GM18519 (cell line): ENCODE results near the gene FLYWCH2.
"Not testable (repeated sequence)": the region's sequence is repeated elsewhere in the genome, so short reads cannot be mapped to it uniquely, and the experiment has no call there.

Source experiments
- ATAC-seq: cut with Tn5 transposase; IDR thresholded peaks from one replicate; pipeline ENCODE4 v1.9.1; 2021; ENCODE audit warnings: mild to moderate bottlenecking, moderate library complexity; ENCODE audit not compliant: unreplicated experiment, low FRiP score

The FLYWCH2 gene

DNA sequence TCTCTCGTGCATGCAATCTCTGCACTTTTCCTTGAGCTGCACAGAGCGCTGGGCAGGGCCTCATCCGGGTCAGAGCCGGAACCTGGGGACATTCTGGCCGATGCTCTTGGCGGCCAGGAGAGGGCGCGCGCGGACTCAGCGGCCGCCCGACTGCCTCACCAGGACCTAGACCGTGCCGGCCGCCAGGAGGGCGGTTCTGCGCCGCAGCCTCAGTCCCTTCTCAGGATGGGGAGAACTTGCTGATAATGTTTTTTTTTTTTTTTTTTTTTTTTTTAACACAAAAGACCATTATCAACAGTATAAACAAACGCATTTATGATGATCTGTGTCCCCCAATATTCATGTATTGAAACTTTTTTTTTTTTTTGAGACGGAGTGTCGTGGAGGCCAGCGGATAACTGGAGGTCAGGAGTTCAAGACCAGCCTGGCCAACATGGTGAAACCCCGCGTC, 8.1 kb upstream of the FLYWCH2 start:
- peak; percentile 56 for ATAC-seq

DNA sequence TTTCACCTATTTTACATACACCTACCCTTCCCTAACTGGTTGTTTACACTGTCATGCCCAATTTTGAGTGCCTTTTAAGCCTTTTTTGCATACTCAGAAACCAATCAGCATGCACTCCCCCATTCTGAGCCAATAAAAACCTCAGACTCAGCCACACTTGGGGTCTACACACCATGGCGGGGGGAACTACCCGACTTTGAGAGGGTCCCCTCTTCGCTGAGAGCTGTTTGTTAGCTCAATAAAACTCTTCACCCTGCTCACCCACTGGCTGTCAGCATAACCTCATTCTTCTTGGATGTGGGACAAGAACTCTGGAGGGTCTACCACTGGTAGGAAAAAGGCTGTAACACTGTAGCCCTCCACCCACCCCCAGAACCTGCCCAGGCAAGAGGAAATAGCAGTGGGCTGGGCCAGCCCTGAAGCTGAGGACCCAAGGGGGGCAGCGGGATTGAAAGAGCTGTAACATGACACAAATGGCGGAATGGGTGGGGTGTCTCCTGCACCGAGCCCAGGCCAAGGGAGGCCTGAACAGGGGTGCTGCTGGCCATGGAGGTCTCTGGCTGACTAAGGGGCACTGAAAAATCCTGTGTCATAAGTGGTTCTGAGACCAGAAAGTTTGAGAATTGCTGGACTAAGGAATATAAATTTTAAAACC, 3.0 kb upstream of the FLYWCH2 start:
- no peak for ATAC-seq

DNA sequence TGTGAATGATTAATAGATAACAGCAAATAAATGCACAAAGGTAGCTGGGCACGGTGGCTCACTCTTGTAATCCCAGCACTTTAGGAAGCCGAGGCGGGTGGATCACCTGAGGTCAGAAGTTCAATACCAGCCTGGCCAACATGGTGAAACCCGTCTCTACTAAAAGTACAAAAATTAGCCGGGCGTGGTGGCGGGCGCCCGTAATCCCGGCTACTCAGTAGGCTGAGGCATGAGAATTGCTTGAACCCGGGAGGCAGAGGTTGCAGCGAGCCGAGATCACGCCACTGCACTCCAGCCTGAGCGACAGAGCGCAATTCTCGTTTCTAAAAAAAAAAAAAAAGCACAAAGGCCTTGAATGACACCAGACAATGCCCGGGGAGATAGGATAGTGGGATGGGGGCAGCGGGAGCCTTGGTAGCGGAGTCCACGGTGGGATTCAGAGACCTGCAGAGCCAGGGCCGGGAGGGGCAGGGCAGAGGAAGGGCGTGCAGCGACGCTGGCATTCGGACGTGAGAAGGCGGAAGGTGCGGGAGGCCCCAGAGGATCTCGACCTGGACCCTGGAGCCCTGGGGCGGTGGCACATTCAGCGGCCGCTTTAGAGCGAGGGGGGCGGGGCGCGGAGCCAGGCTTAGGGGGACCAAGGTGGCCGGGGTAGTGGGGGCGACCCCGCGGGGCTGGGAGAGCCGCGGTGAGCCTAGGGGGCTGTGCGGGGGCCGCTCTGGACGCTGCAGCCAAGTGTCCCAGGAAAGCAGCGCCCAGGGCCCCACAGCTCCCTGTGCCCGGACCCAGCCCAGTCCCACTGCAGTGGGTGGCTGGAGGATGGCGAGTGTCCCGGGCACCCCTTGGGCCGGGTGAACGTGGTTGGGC, 999 bp upstream of the FLYWCH2 start:
- no peak for ATAC-seq

DNA sequence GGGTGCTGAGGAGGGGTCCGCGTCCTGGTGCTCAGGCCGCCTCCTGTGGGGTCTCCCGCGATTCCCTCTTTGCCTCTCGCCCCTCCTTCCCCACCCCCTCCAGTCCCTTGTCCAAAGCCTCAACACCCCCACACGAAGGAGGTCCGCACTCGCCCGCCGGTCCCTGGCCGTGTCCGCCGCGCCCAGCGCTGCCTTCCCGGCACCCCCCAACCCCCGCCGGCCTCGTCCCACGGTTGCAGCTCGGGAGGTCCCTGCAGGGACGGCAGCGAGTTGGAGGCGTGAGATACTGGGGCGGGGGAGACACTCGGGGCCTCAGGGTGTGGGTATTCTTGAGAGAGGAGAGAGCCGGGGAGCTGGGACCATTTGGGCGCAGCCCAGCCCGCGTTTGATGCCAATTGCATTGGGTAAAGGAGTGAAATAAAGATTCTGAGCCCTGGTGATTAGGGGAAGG, 468 bp downstream of the FLYWCH2 start:
- no peak for ATAC-seq

GRCh38 chr16:2884041-2884451, 1.0 kb downstream of the FLYWCH2 start:
- ATAC-seq: no peak

- no peak for ATAC-seq
Observed at GRCh38 chr16:2894231-2894630, 11.2 kb downstream of the FLYWCH2 start.

- ATAC-seq: no peak
Observed at GRCh38 chr16:2895813-2896212, 12.8 kb downstream of the FLYWCH2 start.

DNA sequence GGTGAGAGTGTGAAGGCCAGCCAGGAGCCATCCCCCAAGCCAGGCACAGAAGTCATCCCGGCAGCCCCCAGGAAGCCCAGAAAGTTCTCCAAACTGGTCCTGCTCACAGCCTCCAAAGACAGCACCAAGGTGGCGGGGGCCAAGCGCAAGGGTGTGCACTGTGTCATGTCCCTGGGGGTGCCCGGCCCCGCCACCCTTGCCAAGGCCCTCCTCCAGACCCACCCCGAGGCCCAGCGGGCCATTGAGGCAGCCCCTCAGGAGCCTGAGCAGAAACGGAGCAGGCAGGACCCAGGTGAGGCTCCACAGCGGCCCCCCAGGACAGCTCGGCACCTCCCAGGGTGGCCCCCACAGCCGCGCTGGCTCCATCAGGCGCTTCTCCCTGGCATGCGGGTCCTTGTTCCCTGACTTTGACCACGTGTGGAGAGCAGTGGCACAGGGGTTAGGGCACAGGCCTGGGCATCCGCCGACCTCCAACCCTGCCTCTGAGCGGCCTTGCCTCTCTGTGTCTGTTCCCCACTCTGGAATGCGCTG, 13.5 kb downstream of the FLYWCH2 start:
- no peak for ATAC-seq

DNA sequence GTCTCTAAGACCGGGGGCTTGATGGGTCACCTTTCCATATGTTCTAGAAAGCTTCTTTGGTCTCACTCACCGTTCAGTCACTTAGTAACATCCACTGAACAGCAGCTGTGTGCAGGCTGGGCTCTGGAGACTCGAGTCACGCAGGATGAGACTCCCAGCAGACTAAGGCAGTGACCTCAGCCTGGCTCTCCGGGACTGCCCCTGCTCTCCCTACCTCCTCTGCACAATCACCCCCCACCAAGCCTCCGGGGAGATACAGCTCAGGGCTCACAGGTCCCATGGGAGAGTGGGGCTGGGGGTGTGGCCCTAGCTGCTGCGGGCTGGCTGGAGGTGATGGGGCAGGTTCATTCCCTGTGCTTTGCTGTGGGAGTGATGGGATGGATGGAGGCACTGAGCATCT, 14.1 kb downstream of the FLYWCH2 start:
- ATAC-seq: no peak

GRCh38 chr16:2898831-2899563, 16.0 kb downstream of the FLYWCH2 start:
- ATAC-seq: no peak

DNA sequence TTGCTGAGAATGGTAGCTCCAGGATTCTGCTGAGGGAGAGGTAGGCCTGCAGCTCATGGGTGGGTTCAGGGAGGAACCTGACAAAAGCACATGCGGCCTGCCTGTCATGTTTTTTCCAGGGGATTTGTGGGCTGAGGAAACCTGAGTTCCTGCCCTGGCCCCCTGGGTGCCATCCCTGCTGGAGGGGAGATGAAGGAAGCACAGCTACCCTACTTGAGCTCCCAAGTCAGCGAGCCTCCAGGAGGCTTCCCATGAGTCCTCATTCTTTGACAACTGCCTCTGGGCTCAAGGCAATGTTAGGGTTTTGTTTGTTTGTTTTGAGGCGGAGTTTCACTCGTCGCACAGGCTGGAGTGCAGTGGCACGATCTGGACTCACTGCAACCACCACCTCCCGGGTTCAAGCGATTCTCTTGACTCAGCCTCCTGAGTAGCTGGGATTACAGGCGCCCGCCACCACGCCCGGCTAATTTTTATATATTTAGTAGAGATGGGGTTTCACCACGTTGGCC, 16.6 kb downstream of the FLYWCH2 start:
- ATAC-seq: no peak

GRCh38 chr16:2900526-2901075, 17.6 kb downstream of the FLYWCH2 start:
- no peak for ATAC-seq

- no peak for ATAC-seq
Observed at GRCh38 chr16:2902337-2903130, 19.5 kb downstream of the FLYWCH2 start.

DNA sequence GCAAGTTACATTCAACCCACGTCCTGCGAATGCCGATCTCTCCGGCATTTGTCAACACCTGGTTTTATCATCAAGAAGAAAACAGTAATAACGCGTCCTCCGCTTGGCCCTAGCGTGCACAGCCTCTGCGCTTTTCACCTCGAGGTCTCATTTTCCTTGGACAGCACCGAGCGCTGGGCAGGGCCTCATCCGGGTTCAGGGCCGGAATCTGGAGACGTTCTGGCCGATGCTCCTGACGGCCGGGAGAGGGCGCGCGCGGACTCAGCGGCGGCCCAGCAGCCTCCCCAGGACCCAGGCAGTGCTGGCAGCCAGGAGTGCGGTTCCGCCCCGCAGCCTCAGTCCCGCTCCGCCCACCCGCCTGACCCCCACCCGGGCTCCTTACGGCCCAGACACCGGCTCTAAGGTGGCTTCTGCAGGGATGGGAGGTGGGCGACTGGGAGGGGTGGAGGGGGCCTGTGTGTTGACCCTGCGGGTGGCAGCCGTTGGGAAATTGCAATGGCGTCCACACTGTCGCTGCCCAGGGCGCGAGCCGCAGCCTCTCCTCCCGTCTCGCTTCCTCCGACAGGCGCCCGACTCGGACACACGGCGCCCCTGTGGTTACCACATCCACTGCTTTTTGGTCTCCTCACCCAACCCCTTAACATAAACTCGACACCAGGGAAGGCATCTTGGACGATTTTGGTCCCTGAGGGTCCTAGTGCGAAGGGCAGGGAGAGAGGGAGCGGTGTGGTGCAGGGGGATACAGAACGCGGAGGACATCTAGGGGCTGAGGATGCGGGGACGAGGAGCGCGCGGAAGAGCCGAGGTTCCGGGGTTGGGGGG, 21.3 kb downstream of the FLYWCH2 start:
- peak; percentile 34 for ATAC-seq

GRCh38 chr16:2904922-2905240, 21.9 kb downstream of the FLYWCH2 start:
- peak; percentile 5 for ATAC-seq

DNA sequence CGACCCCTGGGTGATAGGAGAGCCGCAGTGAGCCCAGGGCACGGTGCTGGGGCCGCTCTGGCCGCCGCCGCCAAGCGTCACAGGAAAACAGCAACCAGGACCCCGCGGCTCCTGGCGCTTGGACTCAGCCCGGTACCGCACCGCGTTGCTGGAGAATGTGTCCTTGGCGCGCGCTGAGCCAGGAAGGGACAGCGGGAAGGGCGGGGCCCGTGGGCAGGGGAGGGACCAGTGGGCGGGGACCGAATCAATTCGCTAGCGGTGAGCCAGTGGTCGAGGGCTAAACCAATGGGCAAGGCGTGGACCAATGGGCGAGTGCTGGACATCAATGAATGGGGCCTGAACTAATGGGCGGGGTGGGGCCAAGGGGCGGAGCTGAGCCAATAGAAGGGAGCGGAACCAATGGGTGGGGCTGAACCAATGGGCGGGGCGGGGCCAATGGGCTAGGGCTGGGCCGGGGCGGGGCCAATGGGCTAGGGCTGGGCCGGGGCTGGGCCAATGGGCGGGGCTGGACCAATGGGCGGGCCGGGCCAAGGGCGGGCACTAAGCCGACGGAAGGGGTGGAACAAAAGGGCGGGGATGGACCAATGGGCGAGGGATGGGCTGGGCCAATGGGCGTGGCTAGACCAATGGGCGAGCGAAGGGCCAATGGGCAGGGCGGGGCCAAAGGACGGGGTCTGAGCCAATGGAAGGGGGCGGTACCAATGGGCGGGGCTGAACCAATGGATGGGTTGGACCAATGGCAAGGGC, 22.4 kb downstream of the FLYWCH2 start:
- peak; percentile 34 for ATAC-seq

DNA sequence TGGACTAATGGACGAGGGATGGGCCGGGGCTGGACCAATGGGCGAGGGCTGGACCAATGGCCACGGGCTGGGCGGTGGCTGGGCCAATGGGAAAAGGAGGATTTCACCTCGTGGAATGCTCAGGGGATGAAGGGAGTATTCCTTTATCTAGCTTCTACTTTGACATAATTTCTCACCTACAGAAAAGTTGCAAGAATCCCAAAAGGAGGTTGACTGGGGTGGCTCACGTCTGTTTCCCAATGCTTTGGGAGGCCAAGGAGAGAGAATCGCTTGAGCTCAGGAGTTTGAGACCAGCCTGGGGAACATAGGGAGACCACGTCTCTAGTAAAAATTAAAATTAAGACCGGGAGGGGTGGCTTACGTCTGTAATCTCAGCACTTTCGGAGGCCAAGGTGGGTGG, 23.0 kb downstream of the FLYWCH2 start:
- ATAC-seq: no peak

GRCh38 chr16:2907084-2907753, 24.2 kb downstream of the FLYWCH2 start:
- not testable (repeated sequence) for ATAC-seq
